Activated naive CD4-positive, alpha-beta T cell treated with anti-CD3 and anti-CD28 coated beads for 36 hours (primary cell): ENCODE data around the gene TMEM163. TPM values are rescaled to one million over a fixed set of nuclear protein-coding genes. Genes with fewer than 3 reads are reported as not detected.
"Not testable (repeated sequence)": the region's sequence is repeated elsewhere in the genome, so short reads cannot be mapped to it uniquely, and the experiment has no call there.

Experiments used
- CTCF ChIA-PET: fragments of 350-600 bp; sonication (Branson Sonifier 250); formaldehyde crosslinking; loops from one replicate; lab custom pipeline; 2021; ENCODE audit warnings: antibody characterized with exemption; lab: Charles Lee
- DNase-seq: peaks from one replicate; pipeline ENCODE4 v3.0.0-alpha.2; 2020
- H3K27ac Mint-ChIP-seq: one replicate; pipeline ENCODE4 v1.8.0; 2021; ENCODE audit warnings: mild to moderate bottlenecking, mixed read lengths
- H3K27me3 Mint-ChIP-seq: one replicate; pipeline ENCODE4 v1.8.0; 2021; ENCODE audit warnings: low read depth, mixed read lengths
- H3K36me3 Mint-ChIP-seq: one replicate; pipeline ENCODE4 v1.8.0; 2021; ENCODE audit warnings: low read depth, mixed read lengths
- H3K4me1 Mint-ChIP-seq: one replicate; pipeline ENCODE4 v1.8.0; 2021; ENCODE audit warnings: low read depth, mixed read lengths
- H3K4me3 Mint-ChIP-seq: one replicate; pipeline ENCODE4 v1.8.0; 2021; ENCODE audit warnings: mild to moderate bottlenecking, moderate library complexity, mixed read lengths
- H3K9me3 Mint-ChIP-seq: one replicate; pipeline ENCODE4 v1.8.0; 2021; ENCODE audit warnings: mixed read lengths
- intact Hi-C: fragments of 100-400 bp; cut with micrococcal nuclease; formaldehyde crosslinking; loops from one replicate; pipeline ENCODE4 v1.15.1; 2023
- total RNA-seq, 2 experiments: library from RNA; stranded (reverse); gene quantifications; one replicate each; pipeline ENCODE4 v1.2.3, GENCODE V29; 2021

The TMEM163 gene
- total RNA-seq, 2 experiments from 2014 or later = not detected

- DNase-seq, H3K9me3 Mint-ChIP-seq, H3K36me3 Mint-ChIP-seq, H3K27ac Mint-ChIP-seq, H3K4me3 Mint-ChIP-seq, H3K27me3 Mint-ChIP-seq: not testable (repeated sequence)
- peaks cover 14% of the 10 kb centered on the region for H3K4me1 Mint-ChIP-seq
- intact Hi-C loops = loop anchor here (2.0 kb wide), 1 partner anchor 242 kb away; no protein-coding TSS in a partner anchor
- CTCF ChIA-PET = interaction anchor here (1.1 to 1.2 kb wide), 2 partner anchors 21 to 242 kb away, joined by 4 to 5 read pairs; no protein-coding TSS in a partner anchor
These were observed 62.4 kb downstream of the TMEM163 start for GRCh38 chr2:134656391-134656790.

GRCh38 chr2:134648586-134648985 is 70.2 kb downstream of the TMEM163 start:
- H3K36me3 Mint-ChIP-seq = no peaks in the 10 kb centered on the region
- no peak overlapping the region for H3K4me3 Mint-ChIP-seq
- no peaks in the 10 kb centered on the region for H3K9me3 Mint-ChIP-seq
- H3K27ac Mint-ChIP-seq = no peak overlapping the region
- H3K4me1 Mint-ChIP-seq = no peaks in the 10 kb centered on the region
- H3K27me3 Mint-ChIP-seq = peaks cover 2% of the 10 kb centered on the region
- CTCF ChIA-PET = no interaction called here
- intact Hi-C loops = no loop called here
- no peak for DNase-seq

DNA sequence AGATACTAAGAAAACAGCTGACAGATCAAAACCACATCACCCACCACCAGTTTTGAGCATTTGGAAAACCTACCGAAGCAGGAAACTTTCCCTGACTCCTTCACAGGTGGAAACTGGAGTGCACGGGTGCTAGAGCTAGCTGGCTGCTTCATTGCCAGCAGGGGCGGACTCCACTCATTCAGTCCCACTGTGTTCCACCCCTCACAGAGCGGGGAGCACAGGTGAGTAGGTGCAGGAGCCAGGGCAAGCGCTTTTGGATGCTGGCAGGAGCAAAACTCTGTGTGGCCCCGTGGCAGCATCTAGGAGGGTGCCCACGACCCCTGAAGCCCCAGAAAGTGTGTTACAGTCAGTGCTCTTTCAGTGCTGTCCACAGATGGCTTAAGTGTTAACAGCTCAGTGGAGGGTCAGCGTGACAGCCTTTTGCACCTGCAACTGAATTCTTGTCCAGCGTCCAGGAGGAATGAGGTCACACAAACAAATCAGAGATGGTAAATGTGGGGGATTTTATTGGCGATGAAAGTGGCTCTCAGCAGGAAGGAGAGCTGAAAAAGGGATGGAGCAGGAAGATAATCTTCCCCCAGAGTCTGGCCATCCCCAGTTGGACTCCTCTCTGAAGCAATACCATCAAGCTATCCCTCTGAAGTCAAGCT is 71.1 kb downstream of the TMEM163 start:
- no peak for DNase-seq
- H3K27ac Mint-ChIP-seq = no peak overlapping the region

DNA sequence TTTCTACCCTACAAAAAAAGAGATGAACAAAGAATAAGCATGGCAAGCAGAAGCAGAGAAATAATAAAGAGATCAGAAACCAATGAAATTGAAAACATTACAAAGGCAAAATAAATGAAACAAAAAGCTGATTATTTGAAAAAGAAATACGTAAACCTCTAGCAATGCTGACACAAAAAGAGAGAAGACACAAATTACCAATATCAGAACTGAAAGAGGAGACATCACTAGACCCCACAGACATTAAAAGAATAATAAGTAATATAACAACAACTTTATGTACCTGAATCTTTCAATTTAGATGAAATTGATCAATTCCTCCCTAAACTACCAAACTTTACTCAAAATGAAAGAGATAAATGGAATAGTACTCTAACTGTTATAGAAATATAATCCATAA is 75.9 kb downstream of the TMEM163 start:
- intact Hi-C loops = no loop called here
- DNase-seq = no peak
- Mint-ChIP-seq H3K27ac (no peak overlapping the region), H3K4me1 (no peaks in the 10 kb centered on the region), H3K9me3 (no peaks in the 10 kb centered on the region), H3K27me3 (no peaks in the 10 kb centered on the region), H3K36me3 (no peaks in the 10 kb centered on the region), H3K4me3 (no peak overlapping the region)
- CTCF ChIA-PET = no interaction called here

More for the DNA sequence above, 71.1 kb downstream of the TMEM163 start:
- intact Hi-C loops = no loop called here
- Mint-ChIP-seq H3K36me3 (no peaks in the 10 kb centered on the region), H3K9me3 (no peaks in the 10 kb centered on the region), H3K4me3 (no peak overlapping the region), H3K4me1 (no peaks in the 10 kb centered on the region), H3K27me3 (peaks cover 2% of the 10 kb centered on the region)
- CTCF ChIA-PET = no interaction called here

DNA sequence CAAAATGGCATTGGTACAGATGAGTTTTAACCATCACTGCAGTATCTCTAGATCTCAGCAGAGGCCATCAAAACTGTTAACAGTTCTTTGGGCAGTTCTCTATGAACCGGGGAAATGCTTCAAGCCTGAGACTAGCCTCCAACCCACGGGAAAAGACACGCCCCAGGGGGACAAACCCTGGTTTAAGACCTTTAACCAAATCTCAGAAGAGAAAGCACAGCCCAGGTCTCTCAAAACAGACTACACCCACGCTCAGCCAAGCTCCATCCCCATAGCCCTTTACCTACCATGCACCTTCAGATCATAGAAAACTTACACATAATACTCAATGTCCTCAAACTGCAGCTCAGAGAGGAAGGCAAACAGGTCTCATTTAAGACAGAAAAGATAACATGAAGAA is 78.3 kb downstream of the TMEM163 start:
- H3K27ac Mint-ChIP-seq = no peak overlapping the region
- H3K36me3 Mint-ChIP-seq = no peaks in the 10 kb centered on the region
- no peaks in the 10 kb centered on the region for H3K27me3 Mint-ChIP-seq
- no peak for DNase-seq
- intact Hi-C loops = no loop called here
- H3K9me3 Mint-ChIP-seq = no peaks in the 10 kb centered on the region
- CTCF ChIA-PET = no interaction called here
- H3K4me1 Mint-ChIP-seq = no peaks in the 10 kb centered on the region
- no peak overlapping the region for H3K4me3 Mint-ChIP-seq

DNA sequence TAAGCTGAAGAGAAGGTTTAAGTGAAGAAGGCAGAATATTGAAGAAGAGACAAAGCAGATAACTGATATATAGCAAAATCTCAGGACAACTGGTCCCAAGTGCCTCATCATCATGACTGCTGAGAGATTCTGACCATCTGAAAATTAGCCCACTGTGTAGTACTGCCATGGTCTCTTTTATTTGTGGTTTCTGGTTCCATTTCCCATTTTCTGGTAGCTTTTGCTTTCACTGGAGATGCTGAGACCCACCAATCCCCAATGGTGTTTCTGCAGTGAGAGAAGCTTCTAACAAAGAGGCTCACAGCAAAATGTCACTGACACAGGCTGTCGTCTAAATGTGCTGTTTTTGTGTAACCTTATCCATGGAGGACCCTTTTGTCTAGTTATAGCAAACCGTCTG is 79.5 kb downstream of the TMEM163 start:
- Mint-ChIP-seq H3K27ac (no peak overlapping the region), H3K4me3 (no peak overlapping the region), H3K36me3 (no peaks in the 10 kb centered on the region), H3K27me3 (no peaks in the 10 kb centered on the region), H3K4me1 (no peaks in the 10 kb centered on the region), H3K9me3 (no peaks in the 10 kb centered on the region)
- intact Hi-C loops = no loop called here
- DNase-seq = no peak
- CTCF ChIA-PET = no interaction called here

- no peaks in the 10 kb centered on the region for H3K36me3 Mint-ChIP-seq
- no peak overlapping the region for H3K4me3 Mint-ChIP-seq
- no peak overlapping the region for H3K27ac Mint-ChIP-seq
- CTCF ChIA-PET = no interaction called here
- no peaks in the 10 kb centered on the region for H3K27me3 Mint-ChIP-seq
- intact Hi-C loops = no loop called here
- no peak for DNase-seq
- H3K9me3 Mint-ChIP-seq = no peaks in the 10 kb centered on the region
- H3K4me1 Mint-ChIP-seq = no peaks in the 10 kb centered on the region
These were observed 82.1 kb downstream of the TMEM163 start for GRCh38 chr2:134636714-134637113.

- Mint-ChIP-seq H3K27ac (no peak overlapping the region), H3K4me3 (no peak overlapping the region), H3K4me1 (no peaks in the 10 kb centered on the region), H3K27me3 (no peaks in the 10 kb centered on the region), H3K9me3 (no peaks in the 10 kb centered on the region), H3K36me3 (no peaks in the 10 kb centered on the region)
- CTCF ChIA-PET = no interaction called here
- intact Hi-C loops = no loop called here
- no peak for DNase-seq
These were observed 84.6 kb downstream of the TMEM163 start for GRCh38 chr2:134634054-134634753.

GRCh38 chr2:134630504-134631159 is 88.2 kb downstream of the TMEM163 start:
- CTCF ChIA-PET = no interaction called here
- Mint-ChIP-seq H3K9me3 (no peaks in the 10 kb centered on the region), H3K36me3 (no peaks in the 10 kb centered on the region), H3K27me3 (no peaks in the 10 kb centered on the region), H3K4me3 (no peak overlapping the region), H3K4me1 (no peaks in the 10 kb centered on the region), H3K27ac (no peak overlapping the region)
- DNase-seq = no peak
- intact Hi-C loops = no loop called here

DNA sequence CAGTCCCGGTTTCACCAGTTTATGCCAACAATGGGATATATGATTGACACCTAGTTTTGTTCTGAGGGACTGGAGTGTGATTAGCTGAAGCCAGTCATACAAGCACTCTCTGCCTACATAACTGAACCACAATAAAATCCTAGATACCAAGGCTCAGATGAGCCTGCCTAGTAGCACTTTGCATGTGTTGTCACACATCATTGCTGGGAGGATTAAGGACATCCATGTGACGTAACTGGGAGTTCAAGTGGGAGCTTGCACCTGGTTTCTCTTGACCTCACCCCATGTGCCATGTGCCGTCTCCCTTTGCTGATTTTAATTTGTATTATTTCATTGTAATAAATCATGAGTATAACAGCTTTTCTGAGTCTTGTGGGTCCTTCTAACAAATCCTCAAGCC is 90.3 kb downstream of the TMEM163 start:
- Mint-ChIP-seq H3K27ac (no peak overlapping the region), H3K27me3 (no peaks in the 10 kb centered on the region), H3K4me1 (no peaks in the 10 kb centered on the region), H3K4me3 (no peak overlapping the region), H3K9me3 (no peaks in the 10 kb centered on the region), H3K36me3 (no peaks in the 10 kb centered on the region)
- DNase-seq = no peak
- intact Hi-C loops = no loop called here
- CTCF ChIA-PET = no interaction called here

- intact Hi-C loops = no loop called here
These were observed 92.0 kb downstream of the TMEM163 start for GRCh38 chr2:134626781-134627180.

GRCh38 chr2:134625311-134625710 is 93.5 kb downstream of the TMEM163 start:
- Mint-ChIP-seq H3K9me3 (no peaks in the 10 kb centered on the region), H3K27ac (no peak overlapping the region), H3K27me3 (no peaks in the 10 kb centered on the region), H3K4me1 (no peaks in the 10 kb centered on the region), H3K36me3 (no peaks in the 10 kb centered on the region), H3K4me3 (no peak overlapping the region)
- CTCF ChIA-PET = no interaction called here
- intact Hi-C loops = no loop called here
- no peak for DNase-seq

More at GRCh38 chr2:134626781-134627180, 92.0 kb downstream of the TMEM163 start:
- H3K27ac Mint-ChIP-seq = no peak overlapping the region
- H3K4me1 Mint-ChIP-seq = no peaks in the 10 kb centered on the region
- no peaks in the 10 kb centered on the region for H3K27me3 Mint-ChIP-seq
- H3K9me3 Mint-ChIP-seq = no peaks in the 10 kb centered on the region
- no peaks in the 10 kb centered on the region for H3K36me3 Mint-ChIP-seq
- CTCF ChIA-PET = no interaction called here
- no peak for DNase-seq
- H3K4me3 Mint-ChIP-seq = no peak overlapping the region

DNA sequence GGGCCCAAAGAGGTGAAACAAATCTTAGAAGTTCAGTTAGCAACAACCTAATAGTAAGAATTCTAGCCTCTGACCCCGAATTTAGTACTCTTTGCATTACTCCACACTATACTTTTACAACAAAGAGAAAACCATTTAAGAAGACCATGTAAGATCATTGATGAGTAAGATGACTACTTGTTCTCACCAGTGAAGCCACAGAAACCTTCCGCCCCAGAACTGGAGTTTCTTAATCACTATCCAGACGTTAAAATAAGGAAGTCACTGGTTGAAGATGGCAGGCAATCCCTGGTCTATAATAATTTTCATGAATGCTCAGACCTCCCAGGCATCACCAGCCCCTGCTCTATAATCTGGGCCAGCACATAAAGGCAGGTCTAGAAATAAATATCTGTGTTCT is 95.0 kb downstream of the TMEM163 start:
- Mint-ChIP-seq H3K36me3 (no peaks in the 10 kb centered on the region), H3K4me3 (no peak overlapping the region), H3K27ac (no peak overlapping the region), H3K4me1 (no peaks in the 10 kb centered on the region), H3K9me3 (peaks cover 8% of the 10 kb centered on the region), H3K27me3 (no peaks in the 10 kb centered on the region)
- CTCF ChIA-PET = no interaction called here
- peak; percentile 21 for DNase-seq
- intact Hi-C loops = no loop called here
